ENCODE data around the gene COA6.
"Not testable (repeated sequence)": the region's sequence is repeated elsewhere in the genome, so short reads cannot be mapped to it uniquely, and the experiment has no call there.

The COA6 gene

DNA sequence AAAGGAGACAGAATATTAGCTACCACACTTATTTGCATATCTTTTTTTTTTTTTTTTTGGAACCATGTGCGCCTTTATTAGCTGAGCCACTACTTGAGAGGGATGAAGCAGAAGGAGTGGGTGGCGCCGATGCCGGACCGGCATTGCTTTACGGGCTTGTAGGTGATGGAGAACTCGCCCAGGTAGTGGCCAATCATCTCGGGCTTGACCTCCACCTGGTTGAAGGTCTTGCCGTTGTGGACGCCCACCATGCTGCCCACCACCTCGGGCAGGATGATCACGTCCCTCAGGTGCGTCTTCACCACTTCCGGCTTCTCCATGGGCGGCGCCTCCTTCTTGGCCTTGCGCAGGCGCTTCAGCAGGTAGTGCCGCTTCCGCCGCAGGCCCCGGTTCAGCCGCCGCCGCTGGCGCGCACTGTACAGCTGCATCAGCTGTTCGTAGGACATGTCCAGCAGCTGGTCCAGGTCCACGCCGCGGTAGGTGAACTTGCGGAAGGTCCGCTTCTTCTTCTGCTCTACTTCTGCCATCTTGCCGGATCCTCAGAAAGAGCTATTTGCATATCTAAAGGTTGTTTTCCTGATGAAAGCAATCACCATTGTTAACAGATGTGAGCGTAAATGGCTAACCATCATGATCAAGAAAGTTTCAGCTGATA lies 16.5 kb upstream of the COA6 start:
- not testable (repeated sequence) for H3K27me3 Mint-ChIP-seq; H3K9me3 Mint-ChIP-seq; H3K4me1 Mint-ChIP-seq (ENCODE audit: low read depth); H3K36me3 Mint-ChIP-seq (ENCODE audit: low read depth)
- Mint-ChIP-seq H3K27ac (peak overlapping the region; percentile 81), H3K4me3 (peak overlapping the region; percentile 87)

DNA sequence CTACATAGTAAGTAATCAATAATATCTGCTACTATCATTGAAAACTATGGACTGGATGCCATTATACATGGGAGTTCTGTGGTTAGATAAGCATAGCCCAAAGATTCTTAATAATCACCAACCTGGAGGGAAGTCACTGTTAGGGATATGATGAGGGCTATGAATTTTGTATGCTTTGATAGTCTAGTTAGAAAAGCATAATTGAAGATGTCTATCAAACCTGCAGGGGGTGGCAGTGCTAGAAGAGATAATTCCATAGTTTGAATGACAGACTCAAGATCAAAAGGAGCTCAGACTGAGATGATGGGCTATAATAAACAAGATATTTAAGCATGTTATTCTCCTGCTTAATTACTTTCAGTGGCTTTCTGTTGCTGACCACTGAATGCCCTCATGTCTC lies 15.4 kb upstream of the COA6 start:
- Mint-ChIP-seq H3K27me3 (no peaks in the 10 kb centered on the region), H3K4me3 (peak overlapping the region; percentile 87), H3K27ac (no peak overlapping the region), H3K9me3 (no peaks in the 10 kb centered on the region), H3K4me1 (ENCODE audit: low read depth) (no peaks in the 10 kb centered on the region), H3K36me3 (ENCODE audit: low read depth) (no peaks in the 10 kb centered on the region)

DNA sequence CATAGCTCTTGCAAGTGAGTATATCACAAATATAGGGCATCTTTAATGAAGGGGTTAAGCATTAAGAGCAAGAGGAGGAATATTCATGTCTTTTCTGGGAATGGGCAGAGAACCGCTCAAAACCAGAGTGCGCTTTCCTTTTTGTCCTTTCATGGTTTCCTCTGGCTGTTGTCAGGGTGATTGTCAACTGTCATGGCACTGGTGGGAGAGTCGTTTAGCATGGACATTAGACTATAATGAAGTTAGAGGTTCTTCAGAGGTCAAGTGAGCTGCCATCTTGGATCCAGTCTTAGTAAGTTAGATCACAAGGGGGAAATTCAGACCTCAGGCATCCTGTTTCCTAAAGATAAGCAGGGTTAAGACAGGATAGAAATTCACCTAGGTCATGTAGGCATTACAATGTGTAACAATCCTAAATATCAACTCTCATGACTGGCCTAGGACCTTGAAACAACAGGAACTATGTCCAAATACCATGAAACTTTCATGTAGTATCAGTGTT lies 12.1 kb upstream of the COA6 start:
- Mint-ChIP-seq H3K27ac (no peak overlapping the region), H3K4me3 (no peak overlapping the region)

GRCh38 chr1:234362558-234362957 lies 10.7 kb upstream of the COA6 start:
- H3K9me3 Mint-ChIP-seq, result no peaks in the 10 kb centered on the region
- H3K4me1 Mint-ChIP-seq (ENCODE audit: low read depth), result no peaks in the 10 kb centered on the region
- no peak overlapping the region for H3K27ac Mint-ChIP-seq
- no peak overlapping the region for H3K4me3 Mint-ChIP-seq
- no peaks in the 10 kb centered on the region for H3K36me3 Mint-ChIP-seq (ENCODE audit: low read depth)
- H3K27me3 Mint-ChIP-seq, result no peaks in the 10 kb centered on the region

More for the DNA sequence above, 12.1 kb upstream of the COA6 start:
- H3K36me3 Mint-ChIP-seq (ENCODE audit: low read depth), result no peaks in the 10 kb centered on the region
- no peaks in the 10 kb centered on the region for H3K9me3 Mint-ChIP-seq
- H3K27me3 Mint-ChIP-seq, result no peaks in the 10 kb centered on the region
- H3K4me1 Mint-ChIP-seq (ENCODE audit: low read depth), result no peaks in the 10 kb centered on the region

GRCh38 chr1:234368320-234369032 lies 4.8 kb upstream of the COA6 start:
- Mint-ChIP-seq H3K27me3 (no peaks in the 10 kb centered on the region), H3K9me3 (no peaks in the 10 kb centered on the region), H3K4me3 (peak overlapping the region; percentile 2), H3K4me1 (ENCODE audit: low read depth) (peaks cover 37% of the 10 kb centered on the region), H3K27ac (peak overlapping the region; percentile 45), H3K36me3 (ENCODE audit: low read depth) (no peaks in the 10 kb centered on the region)

DNA sequence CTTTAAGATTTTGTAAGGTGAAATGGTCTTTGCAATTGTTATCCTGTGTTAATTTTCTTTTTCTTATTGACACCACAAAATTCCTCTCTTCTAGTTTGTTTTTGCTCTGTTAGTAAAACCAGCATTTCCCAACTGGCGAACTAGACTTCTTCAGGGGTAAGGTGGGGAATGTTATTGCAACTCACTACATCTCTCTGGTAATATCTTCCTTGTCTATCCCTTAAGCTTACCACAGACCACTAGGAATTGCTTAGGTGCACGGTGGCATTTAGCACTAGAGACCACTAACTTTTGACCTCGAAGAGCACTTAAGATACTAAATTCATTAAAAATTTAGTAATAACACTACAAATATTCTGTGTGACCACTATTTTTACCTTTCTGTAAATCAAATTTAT lies 4.2 kb upstream of the COA6 start:
- peak overlapping the region; percentile 45 for H3K27ac Mint-ChIP-seq
- peaks cover 37% of the 10 kb centered on the region for H3K4me1 Mint-ChIP-seq (ENCODE audit: low read depth)
- no peaks in the 10 kb centered on the region for H3K9me3 Mint-ChIP-seq
- H3K4me3 Mint-ChIP-seq, result no peak overlapping the region
- no peaks in the 10 kb centered on the region for H3K27me3 Mint-ChIP-seq
- no peaks in the 10 kb centered on the region for H3K36me3 Mint-ChIP-seq (ENCODE audit: low read depth)

GRCh38 chr1:234369784-234370183 lies 3.5 kb upstream of the COA6 start:
- Mint-ChIP-seq H3K27me3 (no peaks in the 10 kb centered on the region), H3K4me3 (no peak overlapping the region), H3K4me1 (ENCODE audit: low read depth) (peaks cover 44% of the 10 kb centered on the region), H3K27ac (peak overlapping the region; percentile 4), H3K36me3 (ENCODE audit: low read depth) (peaks cover 5% of the 10 kb centered on the region), H3K9me3 (no peaks in the 10 kb centered on the region)

- Mint-ChIP-seq H3K9me3 (no peaks in the 10 kb centered on the region), H3K27me3 (no peaks in the 10 kb centered on the region), H3K4me3 (no peak overlapping the region), H3K4me1 (ENCODE audit: low read depth) (peaks cover 59% of the 10 kb centered on the region), H3K27ac (no peak overlapping the region), H3K36me3 (ENCODE audit: low read depth) (peaks cover 15% of the 10 kb centered on the region)
These were observed 1.8 kb upstream of the COA6 start for GRCh38 chr1:234371414-234371813.

DNA sequence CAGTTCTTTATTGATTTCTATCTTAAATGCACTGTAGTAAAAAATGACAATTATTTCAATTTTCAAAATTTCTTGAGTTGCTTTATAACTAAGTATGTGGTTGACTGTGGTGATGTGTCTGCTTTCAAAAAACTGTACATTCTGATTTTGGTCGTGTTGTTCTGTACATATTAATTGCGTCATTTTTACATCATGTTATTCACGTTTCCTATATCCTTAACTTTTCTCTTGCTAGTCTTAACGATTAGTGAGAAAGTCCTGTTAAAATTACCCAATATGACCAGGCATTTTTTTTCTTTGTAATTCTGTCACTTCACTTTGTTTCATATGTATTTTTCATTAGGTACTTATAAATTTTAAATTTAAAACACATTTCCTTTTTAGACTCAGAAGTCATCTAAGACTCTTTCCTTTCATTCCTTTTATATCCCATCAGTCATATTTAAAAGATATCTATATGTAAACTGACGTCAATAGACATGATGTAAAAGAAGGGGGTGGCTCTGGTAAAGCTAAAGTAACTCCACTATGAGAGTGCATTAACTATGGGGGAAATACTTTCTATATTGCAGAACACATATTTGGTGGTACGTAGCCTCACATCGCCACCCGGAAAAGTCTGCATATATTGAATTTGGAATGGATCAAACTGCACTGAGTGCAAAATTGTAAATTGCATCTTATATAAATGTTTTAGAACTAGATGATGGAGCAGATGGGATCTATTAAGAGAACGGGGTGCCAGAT lies 1.1 kb upstream of the COA6 start:
- Mint-ChIP-seq H3K36me3 (ENCODE audit: low read depth) (peaks cover 20% of the 10 kb centered on the region), H3K27ac (peak overlapping the region; percentile 99), H3K4me1 (ENCODE audit: low read depth) (peaks cover 63% of the 10 kb centered on the region), H3K4me3 (peak overlapping the region; percentile 96), H3K9me3 (no peaks in the 10 kb centered on the region), H3K27me3 (no peaks in the 10 kb centered on the region)

GRCh38 chr1:234373959-234374254 lies 651 bp downstream of the COA6 start:
- peaks cover 64% of the 10 kb centered on the region for H3K4me1 Mint-ChIP-seq (ENCODE audit: low read depth)
- H3K9me3 Mint-ChIP-seq, result no peaks in the 10 kb centered on the region
- peak overlapping the region; percentile 99 for H3K27ac Mint-ChIP-seq

DNA sequence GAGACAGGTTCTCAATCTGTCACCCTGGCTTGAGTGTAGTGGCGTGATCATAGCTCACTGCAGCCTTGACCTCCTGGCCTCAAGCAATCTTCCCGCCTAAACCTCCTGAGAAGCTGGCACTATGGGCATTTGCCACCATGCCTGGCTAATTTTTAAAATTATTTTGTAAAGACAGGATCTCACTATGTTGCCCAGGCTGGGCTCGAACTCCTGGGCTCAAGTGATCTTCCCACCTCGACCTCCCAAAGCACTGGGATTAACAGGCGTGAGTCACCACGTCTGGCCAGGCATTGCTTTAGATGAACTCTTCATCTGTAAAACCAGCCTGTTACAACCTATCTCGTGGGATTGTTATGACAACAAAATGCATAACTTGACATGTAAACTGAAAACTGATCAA lies 2.4 kb downstream of the COA6 start:
- H3K36me3 Mint-ChIP-seq (ENCODE audit: low read depth), result peaks cover 52% of the 10 kb centered on the region
- H3K27ac Mint-ChIP-seq, result no peak overlapping the region
- H3K4me3 Mint-ChIP-seq, result peak overlapping the region; percentile 48
- peaks cover 61% of the 10 kb centered on the region for H3K4me1 Mint-ChIP-seq (ENCODE audit: low read depth)
- peaks cover 6% of the 10 kb centered on the region for H3K9me3 Mint-ChIP-seq
- no peaks in the 10 kb centered on the region for H3K27me3 Mint-ChIP-seq

More at GRCh38 chr1:234373959-234374254, 651 bp downstream of the COA6 start:
- Mint-ChIP-seq H3K27me3 (no peaks in the 10 kb centered on the region), H3K36me3 (ENCODE audit: low read depth) (peaks cover 37% of the 10 kb centered on the region), H3K4me3 (peak overlapping the region; percentile 96)

- H3K4me3 Mint-ChIP-seq, H3K27ac Mint-ChIP-seq, H3K9me3 Mint-ChIP-seq, H3K27me3 Mint-ChIP-seq: not testable (repeated sequence)
- peaks cover 38% of the 10 kb centered on the region for H3K4me1 Mint-ChIP-seq (ENCODE audit: low read depth)
- peaks cover 72% of the 10 kb centered on the region for H3K36me3 Mint-ChIP-seq (ENCODE audit: low read depth)
These were observed 6.4 kb downstream of the COA6 start for GRCh38 chr1:234379591-234380109.

DNA sequence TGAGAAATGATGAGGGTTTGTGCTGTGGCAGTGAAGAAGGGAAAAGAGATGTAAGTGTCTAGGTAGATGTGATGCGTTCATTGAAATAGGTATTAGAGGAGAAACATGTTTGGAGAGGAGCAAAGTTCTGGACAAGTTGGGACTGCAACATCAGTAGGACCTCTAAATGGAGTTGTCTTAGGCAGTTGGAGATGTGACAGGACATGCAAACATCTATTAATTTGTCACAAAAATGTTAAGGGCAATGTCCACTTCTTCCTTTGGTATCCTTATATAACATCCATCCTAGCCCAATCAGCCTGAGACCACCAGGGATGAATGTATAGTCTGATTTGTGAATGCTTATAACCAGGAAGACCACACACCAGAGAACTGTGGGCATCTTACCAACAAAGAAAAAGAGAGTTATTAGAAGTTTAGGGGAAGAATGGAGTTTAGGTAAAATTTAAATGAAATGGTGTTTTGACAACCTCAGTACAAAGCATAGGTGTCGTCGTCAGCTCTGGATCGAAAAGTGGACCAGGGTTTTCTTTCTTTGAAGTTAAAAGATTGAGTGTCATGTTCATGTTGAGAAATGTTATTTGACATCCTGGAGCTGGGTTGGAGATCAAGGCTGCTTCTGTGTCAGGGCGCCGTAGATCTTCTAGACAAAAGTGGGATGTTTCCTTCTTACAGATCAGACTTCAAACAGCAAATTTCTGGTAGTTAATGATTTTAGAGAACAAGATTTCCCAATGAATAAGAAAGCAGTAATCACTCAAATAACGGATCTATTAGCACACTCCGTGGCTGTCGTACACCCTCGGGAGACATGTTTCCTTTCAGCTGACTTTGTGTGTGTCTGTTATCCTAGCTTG lies 8.7 kb downstream of the COA6 start:
- peaks cover 18% of the 10 kb centered on the region for H3K4me1 Mint-ChIP-seq (ENCODE audit: low read depth)
- peak overlapping the region; percentile 2 for H3K27ac Mint-ChIP-seq
- peaks cover 75% of the 10 kb centered on the region for H3K36me3 Mint-ChIP-seq (ENCODE audit: low read depth)
- no peak overlapping the region for H3K4me3 Mint-ChIP-seq
- H3K9me3 Mint-ChIP-seq, result peaks cover 6% of the 10 kb centered on the region
- no peaks in the 10 kb centered on the region for H3K27me3 Mint-ChIP-seq

DNA sequence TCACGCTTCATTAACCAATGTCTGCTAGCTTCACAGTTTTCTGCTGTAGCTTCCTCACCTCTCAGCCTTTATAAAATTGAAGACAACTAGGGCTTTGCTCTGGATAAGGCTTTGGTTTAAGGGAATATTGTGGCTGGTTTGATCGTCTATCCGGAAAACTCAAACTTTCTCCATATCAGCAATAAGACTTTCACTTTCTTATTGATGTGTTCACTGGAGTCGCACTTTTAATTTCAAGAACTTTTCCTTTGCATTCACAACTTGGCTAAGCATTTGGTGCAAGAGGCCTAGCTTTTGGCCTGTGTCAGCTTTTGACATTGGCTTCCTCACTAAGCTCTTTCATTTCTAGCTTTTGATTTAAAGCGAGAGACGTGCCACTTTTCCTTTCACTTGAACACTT lies 12.9 kb downstream of the COA6 start:
- Mint-ChIP-seq H3K4me3 (no peak overlapping the region), H3K36me3 (ENCODE audit: low read depth) (peaks cover 66% of the 10 kb centered on the region), H3K27me3 (no peaks in the 10 kb centered on the region), H3K27ac (no peak overlapping the region), H3K9me3 (no peaks in the 10 kb centered on the region), H3K4me1 (ENCODE audit: low read depth) (no peaks in the 10 kb centered on the region)
